Body of pancreas (tissue), 4 donors: ENCODE data around the gene ZSCAN22.
"Not testable (repeated sequence)": the region's sequence is repeated elsewhere in the genome, so short reads cannot be mapped to it uniquely, and the experiment has no call there.

Source experiments
- CTCF ChIP-seq, 7 experiments: fragments of 450-650 bp in 4 of 7; fragments of 200-600 bp in 3 of 7; sonication (generic) in 3 of 7; IDR thresholded peaks; one replicate each; pipeline ENCODE4 v1.5.1; 2016 to 2019; ENCODE audit warnings: antibody characterized with exemption in 7 of 7
- POLR2A ChIP-seq, 3 donors: fragments of 450-650 bp; IDR thresholded peaks; one replicate each; pipeline ENCODE4 v1.6.1; 2016; ENCODE audit warnings: antibody characterized with exemption in 3 of 3, mild to moderate bottlenecking in 2 of 3

- not testable (repeated sequence) for TF ChIP-seq POLR2A (IDR thresholded peaks at IDR 0.05)
- TF ChIP-seq CTCF (IDR thresholded peaks at IDR 0.05), result peak in 5 of 7 experiments; percentile 10 to 37 (median 26)
Measured at GRCh38 chr19:58310685-58311084, 16.1 kb upstream of the ZSCAN22 start.
